Nephron (organoid): ENCODE results near the gene DDC.
A peak's percentile ranks its signal among the peaks of the same experiment; 100 is the strongest.

ENCODE experiments used
- H3K27ac Mint-ChIP-seq, 3 experiments: 2 replicates each; pipeline ENCODE4 v1.8.0; 2020; ENCODE audit warnings: mixed read lengths in 3 of 3, mild to moderate bottlenecking in 2 of 3, moderate library complexity in 1 of 3
- H3K27me3 Mint-ChIP-seq: 2 replicates; pipeline ENCODE4 v1.8.0; 2021; ENCODE audit warnings: low read depth, mild to moderate bottlenecking, moderate library complexity, mixed read lengths
- H3K36me3 Mint-ChIP-seq: 2 replicates; pipeline ENCODE4 v1.8.0; 2020; ENCODE audit warnings: low read depth, mixed read lengths
- H3K4me1 Mint-ChIP-seq: 2 replicates; pipeline ENCODE4 v1.8.0; 2020; ENCODE audit warnings: mixed read lengths
- H3K4me3 Mint-ChIP-seq, 3 experiments: 2 replicates each; pipeline ENCODE4 v1.8.0; 2020; ENCODE audit warnings: mild to moderate bottlenecking in 3 of 3, mixed read lengths in 3 of 3, moderate library complexity in 2 of 3
- H3K9me3 Mint-ChIP-seq: 2 replicates; pipeline ENCODE4 v1.8.0; 2020; ENCODE audit warnings: mixed read lengths
- CTCF ChIP-seq, 3 experiments: fragments of 200-600 bp; sonication (generic); IDR thresholded peaks; one replicate each; pipeline ENCODE4 v1.5.0; 2021; ENCODE audit warnings: antibody characterized with exemption in 3 of 3; ENCODE audit not compliant: unreplicated experiment in 3 of 3

DDC gene

GRCh38 chr7:50591480-50592438 lies 26.6 kb upstream of the DDC start:
- Mint-ChIP-seq H3K27ac (peak overlapping the region; percentile 61 to 93 (median 85)), H3K36me3 (peaks cover 62% of the 10 kb centered on the region), H3K27me3 (no peaks in the 10 kb centered on the region), H3K9me3 (no peaks in the 10 kb centered on the region), H3K4me3 (no peak overlapping the region), H3K4me1 (no peaks in the 10 kb centered on the region)
- TF ChIP-seq CTCF (IDR thresholded peaks at IDR 0.05; ENCODE audit: unreplicated experiment in 3 of 3), result no peak

GRCh38 chr7:50591098-50591479 lies 25.9 kb upstream of the DDC start:
- Mint-ChIP-seq H3K9me3 (peaks cover 2% of the 10 kb centered on the region), H3K27ac (peak overlapping the region; percentile 61 to 93 (median 85)), H3K27me3 (no peaks in the 10 kb centered on the region), H3K4me1 (no peaks in the 10 kb centered on the region), H3K4me3 (no peak overlapping the region), H3K36me3 (peaks cover 58% of the 10 kb centered on the region)
- no peak for TF ChIP-seq CTCF (IDR thresholded peaks at IDR 0.05; ENCODE audit: unreplicated experiment in 3 of 3)

GRCh38 chr7:50590535-50590934 lies 25.3 kb upstream of the DDC start:
- H3K4me3 Mint-ChIP-seq, result no peak overlapping the region
- H3K27me3 Mint-ChIP-seq, result no peaks in the 10 kb centered on the region
- H3K27ac Mint-ChIP-seq, result peak overlapping the region in 1 of 3 experiments; percentile 93
- peaks cover 2% of the 10 kb centered on the region for H3K9me3 Mint-ChIP-seq
- H3K4me1 Mint-ChIP-seq, result no peaks in the 10 kb centered on the region
- no peak for TF ChIP-seq CTCF (IDR thresholded peaks at IDR 0.05; ENCODE audit: unreplicated experiment in 3 of 3)
- H3K36me3 Mint-ChIP-seq, result peaks cover 52% of the 10 kb centered on the region

GRCh38 chr7:50589364-50589763 lies 24.2 kb upstream of the DDC start:
- TF ChIP-seq CTCF (IDR thresholded peaks at IDR 0.05; ENCODE audit: unreplicated experiment in 3 of 3), result no peak
- H3K27ac Mint-ChIP-seq, result no peak overlapping the region
- peaks cover 41% of the 10 kb centered on the region for H3K36me3 Mint-ChIP-seq
- peaks cover 2% of the 10 kb centered on the region for H3K9me3 Mint-ChIP-seq
- no peak overlapping the region for H3K4me3 Mint-ChIP-seq
- no peaks in the 10 kb centered on the region for H3K27me3 Mint-ChIP-seq
- H3K4me1 Mint-ChIP-seq, result no peaks in the 10 kb centered on the region

GRCh38 chr7:50588937-50589336 lies 23.7 kb upstream of the DDC start:
- H3K36me3 Mint-ChIP-seq, result peaks cover 41% of the 10 kb centered on the region
- no peaks in the 10 kb centered on the region for H3K27me3 Mint-ChIP-seq
- H3K4me3 Mint-ChIP-seq, result no peak overlapping the region
- H3K9me3 Mint-ChIP-seq, result peaks cover 6% of the 10 kb centered on the region
- H3K27ac Mint-ChIP-seq, result no peak overlapping the region
- no peak for TF ChIP-seq CTCF (IDR thresholded peaks at IDR 0.05; ENCODE audit: unreplicated experiment in 3 of 3)
- H3K4me1 Mint-ChIP-seq, result no peaks in the 10 kb centered on the region

- Mint-ChIP-seq H3K4me3 (no peak overlapping the region), H3K36me3 (peaks cover 33% of the 10 kb centered on the region), H3K9me3 (peaks cover 16% of the 10 kb centered on the region), H3K27ac (no peak overlapping the region), H3K4me1 (no peaks in the 10 kb centered on the region), H3K27me3 (no peaks in the 10 kb centered on the region)
- no peak for TF ChIP-seq CTCF (IDR thresholded peaks at IDR 0.05; ENCODE audit: unreplicated experiment in 3 of 3)
Measured at GRCh38 chr7:50587737-50588136, 22.5 kb upstream of the DDC start.
